Activated T-cell treated with anti-CD3 and anti-CD28 coated beads for 48 hours (primary cell): Measurements from ENCODE around the gene SCGB3A1.

Experiments used
- DNase-seq: peaks from one replicate; pipeline ENCODE4 v3.0.0-alpha.2; 2020; ENCODE audit warnings: low read depth

SCGB3A1 gene

GRCh38 chr5:180586870-180587269, 4.4 kb downstream of the SCGB3A1 start:
- no peak for DNase-seq

DNA sequence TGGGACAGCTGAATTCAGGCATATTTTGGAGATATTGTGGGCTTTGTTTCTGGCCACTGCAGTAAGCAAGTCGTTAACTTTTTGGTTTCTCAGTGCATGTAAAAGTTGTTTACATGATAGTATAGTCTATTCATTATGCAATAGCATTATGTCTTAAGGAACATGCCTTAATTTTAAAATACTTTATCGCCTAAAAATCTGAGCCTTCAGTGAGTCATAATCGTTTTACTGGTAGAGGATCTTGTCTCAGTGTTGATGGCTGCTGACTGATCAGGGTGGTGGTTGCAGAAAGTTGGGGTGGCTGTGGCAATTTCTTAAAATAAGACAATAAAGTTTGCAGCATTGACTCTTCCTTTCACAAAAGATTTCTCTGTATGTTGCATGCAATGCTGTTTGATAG, 5.1 kb downstream of the SCGB3A1 start:
- DNase-seq, result no peak

- no peak for DNase-seq
Measured at GRCh38 chr5:180583738-180584137, 7.6 kb downstream of the SCGB3A1 start.

GRCh38 chr5:180580681-180581080, 10.6 kb downstream of the SCGB3A1 start:
- DNase-seq, result no peak

DNA sequence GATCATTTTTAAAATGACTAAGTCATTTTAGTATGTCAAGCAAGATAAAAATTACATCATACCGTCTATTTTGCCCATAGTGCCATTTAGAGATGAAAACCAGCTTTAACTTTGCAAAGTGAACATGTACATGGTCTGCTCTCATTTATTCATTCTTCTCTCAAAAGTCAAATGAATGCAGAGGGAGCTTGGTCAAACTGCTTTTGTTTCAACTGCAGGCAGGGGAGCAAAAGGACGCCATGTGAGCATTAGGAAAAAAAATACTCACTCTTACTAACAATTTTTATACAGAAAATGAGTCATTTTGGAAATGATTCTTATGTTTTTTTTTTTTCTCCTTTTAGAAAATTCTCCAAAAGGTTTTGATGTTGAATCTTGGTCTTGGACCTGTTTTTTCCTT, 15.7 kb downstream of the SCGB3A1 start:
- DNase-seq, result no peak

GRCh38 chr5:180568914-180569313, 22.4 kb downstream of the SCGB3A1 start:
- no peak for DNase-seq

GRCh38 chr5:180563994-180564393, 27.3 kb downstream of the SCGB3A1 start:
- DNase-seq, result peak; percentile 21

GRCh38 chr5:180558232-180558631, 33.1 kb downstream of the SCGB3A1 start:
- DNase-seq, result no peak

DNA sequence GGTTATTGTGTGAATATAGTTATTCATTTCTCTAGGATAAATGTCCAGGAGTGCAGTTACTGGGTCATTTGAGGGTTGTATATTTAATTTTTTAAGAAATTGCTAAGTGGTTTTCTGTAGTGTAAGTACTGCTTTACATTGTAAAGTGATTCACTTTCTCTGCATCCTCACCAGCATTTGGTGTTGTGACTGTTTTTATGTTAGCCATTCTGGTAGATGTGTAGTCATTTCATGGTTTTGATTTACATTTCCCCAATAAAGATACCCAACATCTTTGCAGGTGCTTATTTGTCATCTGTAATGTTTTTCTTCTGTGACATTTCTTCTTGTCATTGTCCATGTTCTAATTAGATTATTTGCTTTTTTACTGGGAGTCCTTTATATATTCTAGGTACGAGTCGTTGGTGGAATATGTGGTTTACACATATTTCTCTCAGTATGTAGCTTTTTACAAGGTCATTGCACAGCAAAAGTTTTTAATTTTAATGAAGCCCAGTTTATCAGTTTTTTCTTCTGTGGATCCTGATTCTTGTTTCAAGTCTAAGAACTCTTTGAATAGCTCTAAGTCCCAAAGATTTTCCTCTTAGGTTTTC, 34.0 kb downstream of the SCGB3A1 start:
- DNase-seq, result no peak

- no peak for DNase-seq
Measured at GRCh38 chr5:180555168-180555921, 36.0 kb downstream of the SCGB3A1 start.

GRCh38 chr5:180553530-180553929, 37.8 kb downstream of the SCGB3A1 start:
- no peak for DNase-seq

DNA sequence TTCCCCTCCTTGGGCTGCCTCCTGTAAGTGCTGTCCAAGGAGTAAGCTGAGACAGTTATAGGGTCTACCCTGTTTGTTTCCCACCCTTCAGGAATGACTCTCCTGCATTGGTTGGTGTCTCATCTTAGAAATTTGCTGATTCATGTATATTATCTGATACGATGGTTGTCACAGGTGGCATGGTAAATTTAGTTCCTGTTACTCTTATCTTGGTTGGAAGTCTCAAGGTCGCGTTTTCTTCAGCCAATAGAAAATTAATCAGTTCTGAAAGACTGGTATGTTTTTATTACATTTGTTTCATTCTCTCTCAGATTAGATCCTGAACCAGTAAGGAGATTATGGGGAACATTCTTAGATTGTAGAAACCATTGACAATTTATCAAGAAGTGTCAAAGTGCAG, 42.7 kb downstream of the SCGB3A1 start:
- no peak for DNase-seq

DNA sequence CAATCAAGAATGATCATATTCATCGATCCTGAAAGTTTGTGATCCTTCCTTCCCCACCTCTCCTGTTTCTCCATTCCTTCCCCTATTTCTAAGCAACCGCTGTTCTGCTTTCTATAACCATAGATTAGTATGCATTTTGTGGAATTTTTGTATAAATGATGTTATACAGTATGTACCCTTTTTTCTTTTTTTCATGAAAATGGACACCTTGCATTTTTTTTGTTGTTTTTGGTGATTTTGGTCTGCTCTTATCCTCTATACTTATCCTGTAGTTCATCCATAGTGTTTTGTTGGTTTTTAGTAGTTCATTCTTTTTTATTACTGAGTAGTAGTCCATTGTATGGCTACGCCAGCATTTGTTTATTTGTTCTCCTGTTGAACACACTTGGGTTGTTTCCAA, 46.1 kb downstream of the SCGB3A1 start:
- no peak for DNase-seq

GRCh38 chr5:180541710-180542109, 49.6 kb downstream of the SCGB3A1 start:
- DNase-seq, result no peak
